ENCODE measurements around the gene SENP7. TPM values are rescaled to one million over a fixed set of nuclear protein-coding genes. Genes with fewer than 3 reads are reported as not detected.
A peak's percentile ranks its signal among the peaks of the same experiment; 100 is the strongest.

SENP7 gene
- total RNA-seq, 1 donor from 2014 or later = 18.2 TPM

DNA sequence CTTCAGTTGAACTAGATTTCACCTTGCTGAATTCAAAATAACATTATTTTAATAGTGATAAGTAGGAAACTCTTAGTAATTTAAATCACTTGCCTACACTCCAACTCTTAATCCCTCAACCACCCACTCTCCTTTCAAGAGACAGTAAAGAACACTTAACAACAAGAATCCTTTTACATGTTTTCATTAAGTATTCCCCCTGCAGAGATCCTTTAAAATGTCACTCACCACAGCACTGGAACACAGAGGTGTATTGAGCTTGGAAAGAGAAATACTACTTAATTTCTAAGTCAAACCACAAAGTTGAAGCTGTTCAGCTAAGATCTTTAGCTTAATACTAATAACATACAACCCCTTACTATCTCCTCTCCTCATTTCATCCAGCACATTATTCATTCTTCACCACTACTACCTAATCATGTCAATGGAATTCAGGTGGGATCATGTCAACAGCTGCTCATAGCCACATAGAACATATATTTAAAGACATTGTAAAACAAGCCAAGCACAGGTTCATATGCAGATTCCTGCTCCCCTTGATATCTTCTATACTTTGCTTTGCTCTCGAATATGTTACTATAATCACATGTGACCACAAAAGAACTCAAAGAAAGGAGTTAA, 233.1 kb downstream of the SENP7 start:
- H3K36me3 ChIP-seq = no peaks in the 10 kb centered on the region
- H3K4me3 ChIP-seq = no peak overlapping the region
- ATAC-seq (peak in 1 of 2 donors; percentile 49), DNase-seq (no peak)
- TF ChIP-seq, protein P1, sequence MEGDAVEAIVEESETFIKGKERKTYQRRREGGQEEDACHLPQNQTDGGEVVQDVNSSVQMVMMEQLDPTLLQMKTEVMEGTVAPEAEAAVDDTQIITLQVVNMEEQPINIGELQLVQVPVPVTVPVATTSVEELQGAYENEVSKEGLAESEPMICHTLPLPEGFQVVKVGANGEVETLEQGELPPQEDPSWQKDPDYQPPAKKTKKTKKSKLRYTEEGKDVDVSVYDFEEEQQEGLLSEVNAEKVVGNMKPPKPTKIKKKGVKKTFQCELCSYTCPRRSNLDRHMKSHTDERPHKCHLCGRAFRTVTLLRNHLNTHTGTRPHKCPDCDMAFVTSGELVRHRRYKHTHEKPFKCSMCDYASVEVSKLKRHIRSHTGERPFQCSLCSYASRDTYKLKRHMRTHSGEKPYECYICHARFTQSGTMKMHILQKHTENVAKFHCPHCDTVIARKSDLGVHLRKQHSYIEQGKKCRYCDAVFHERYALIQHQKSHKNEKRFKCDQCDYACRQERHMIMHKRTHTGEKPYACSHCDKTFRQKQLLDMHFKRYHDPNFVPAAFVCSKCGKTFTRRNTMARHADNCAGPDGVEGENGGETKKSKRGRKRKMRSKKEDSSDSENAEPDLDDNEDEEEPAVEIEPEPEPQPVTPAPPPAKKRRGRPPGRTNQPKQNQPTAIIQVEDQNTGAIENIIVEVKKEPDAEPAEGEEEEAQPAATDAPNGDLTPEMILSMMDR (IDR thresholded peaks at IDR 0.05) = no peak
- H3K4me1 ChIP-seq = no peaks in the 10 kb centered on the region
- no peaks in the 10 kb centered on the region for H3K27me3 ChIP-seq (ENCODE audit: low read depth)
- intact Hi-C loops (cut with DNase I) = no loop called here
- H3K9me3 ChIP-seq = no peaks in the 10 kb centered on the region
- no peak overlapping the region for H3K27ac ChIP-seq

DNA sequence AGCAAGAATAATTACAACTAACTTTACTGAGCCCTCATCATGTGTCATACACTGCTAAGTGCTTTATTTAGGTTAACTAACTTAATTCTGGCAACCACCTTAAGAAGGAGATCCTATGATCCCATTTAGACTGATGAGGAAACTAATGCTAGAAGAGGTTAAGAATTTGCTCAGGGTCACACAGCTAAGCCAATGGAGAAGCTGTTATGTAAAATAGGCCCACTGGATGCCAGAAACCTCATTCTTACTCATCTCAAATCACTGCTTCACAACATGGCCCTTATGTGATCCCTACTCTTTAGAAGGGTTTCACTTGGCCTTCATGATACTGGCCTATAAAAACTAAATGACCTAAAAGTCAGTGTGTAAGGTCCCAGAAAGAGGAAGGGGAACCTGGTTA, 233.8 kb downstream of the SENP7 start:
- H3K4me1 ChIP-seq = no peaks in the 10 kb centered on the region

DNA sequence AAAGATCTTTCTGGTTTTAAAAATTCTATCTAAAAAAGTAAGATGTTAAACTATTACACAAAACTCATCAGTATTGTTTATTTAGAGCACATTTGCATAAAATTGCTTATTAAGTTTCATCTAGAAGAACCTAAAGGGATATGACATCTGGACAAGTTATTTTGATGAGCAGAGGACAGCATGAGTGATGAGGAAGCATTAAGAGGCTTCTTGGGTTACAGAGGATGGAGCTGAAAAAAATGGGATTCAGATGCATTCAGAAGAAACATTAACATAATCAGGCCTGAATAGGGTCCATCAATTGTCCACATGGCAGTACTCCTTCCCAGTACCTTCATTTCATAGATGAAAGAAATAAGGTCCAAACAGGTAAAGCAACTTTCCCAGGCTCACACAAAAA, 234.3 kb downstream of the SENP7 start:
- H3K4me3 ChIP-seq = no peak overlapping the region
- DNase-seq = no peak
- H3K27me3 ChIP-seq (ENCODE audit: low read depth) = no peaks in the 10 kb centered on the region
- no peak for ATAC-seq
- no peaks in the 10 kb centered on the region for H3K9me3 ChIP-seq
- H3K36me3 ChIP-seq = no peaks in the 10 kb centered on the region
- no peaks in the 10 kb centered on the region for H3K4me1 ChIP-seq
- no peak overlapping the region for H3K27ac ChIP-seq
- TF ChIP-seq, protein P1 (IDR thresholded peaks at IDR 0.05) = no peak
- intact Hi-C loops (cut with DNase I) = no loop called here

More for the DNA sequence above, 233.8 kb downstream of the SENP7 start:
- no peak overlapping the region for H3K4me3 ChIP-seq
- H3K27ac ChIP-seq = no peak overlapping the region
- H3K36me3 ChIP-seq = no peaks in the 10 kb centered on the region
- TF ChIP-seq, protein P1 (IDR thresholded peaks at IDR 0.05) = no peak
- DNase-seq (no peak), ATAC-seq (no peak)
- H3K9me3 ChIP-seq = no peaks in the 10 kb centered on the region
- intact Hi-C loops (cut with DNase I) = no loop called here
- H3K27me3 ChIP-seq (ENCODE audit: low read depth) = no peaks in the 10 kb centered on the region

Other genes with a start within 250 kb of the SENP7 start
- 0.21 TPM for gene IMPG2, start 192.6 kb downstream of the SENP7 start, total RNA-seq
- 17.4 TPM for gene TRMT10C, start 48.7 kb upstream of the SENP7 start, total RNA-seq
- gene PCNP, start 61.0 kb upstream of the SENP7 start, total RNA-seq = 137 TPM
- 23.5 TPM for gene ZBTB11, start 163.9 kb upstream of the SENP7 start, total RNA-seq
- gene RPL24, start 173.5 kb upstream of the SENP7 start, total RNA-seq = 793 TPM
- gene CEP97, start 211.4 kb upstream of the SENP7 start, total RNA-seq = 8.0 TPM

All from lower lobe of right lung (tissue), 2 donors.